Fibroblast of mammary gland (primary cell): ENCODE measurements around the gene KCNQ1.

ENCODE experiments used
- DNase-seq: peaks from one replicate; pipeline ENCODE4 v3.0.0-alpha.2; 2010; ENCODE audit warnings: low read depth
- H3K4me3 ChIP-seq: 2 replicates; pipeline ENCODE4 v1.5.1; 2011; ENCODE audit warnings: low read depth, mild to moderate bottlenecking, low read length, moderate library complexity; ENCODE audit not compliant: control insufficient read depth
- CTCF ChIP-seq: conservative IDR thresholded peaks from 2 replicates; pipeline ENCODE4 v1.5.1; 2011; ENCODE audit warnings: low read depth, low read length, inconsistent platforms; ENCODE audit not compliant: control insufficient read depth, insufficient read depth

KCNQ1 gene

GRCh38 chr11:2516276-2517015 is 71.6 kb downstream of the KCNQ1 start:
- no peak overlapping the region for H3K4me3 ChIP-seq
- TF ChIP-seq CTCF, result no peak
- DNase-seq, result no peak

GRCh38 chr11:2517016-2517385 is 72.2 kb downstream of the KCNQ1 start:
- TF ChIP-seq CTCF, result no peak
- no peak overlapping the region for H3K4me3 ChIP-seq
- no peak for DNase-seq

GRCh38 chr11:2517386-2518064 is 72.7 kb downstream of the KCNQ1 start:
- no peak for DNase-seq
- no peak overlapping the region for H3K4me3 ChIP-seq
- TF ChIP-seq CTCF, result no peak

GRCh38 chr11:2518111-2518982 is 73.5 kb downstream of the KCNQ1 start:
- no peak for TF ChIP-seq CTCF
- DNase-seq, result no peak
- no peak overlapping the region for H3K4me3 ChIP-seq

- H3K4me3 ChIP-seq, result no peak overlapping the region
- TF ChIP-seq CTCF, result no peak
- no peak for DNase-seq
Observed at GRCh38 chr11:2518983-2519340, 74.2 kb downstream of the KCNQ1 start.

GRCh38 chr11:2519517-2519861 is 74.7 kb downstream of the KCNQ1 start:
- H3K4me3 ChIP-seq, result no peak overlapping the region
- DNase-seq, result no peak
- TF ChIP-seq CTCF, result no peak
